ENCODE results near the gene CLNK. TPM values are rescaled to one million over a fixed set of nuclear protein-coding genes. Genes with fewer than 3 reads are reported as not detected.

CLNK gene
- total RNA-seq, 1 experiment from 2014 or later = not detected

- TF ChIP-seq, protein P1, sequence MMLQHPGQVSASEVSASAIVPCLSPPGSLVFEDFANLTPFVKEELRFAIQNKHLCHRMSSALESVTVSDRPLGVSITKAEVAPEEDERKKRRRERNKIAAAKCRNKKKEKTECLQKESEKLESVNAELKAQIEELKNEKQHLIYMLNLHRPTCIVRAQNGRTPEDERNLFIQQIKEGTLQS (IDR thresholded peaks at IDR 0.05) = no peak
- TF ChIP-seq TCF7L2 (IDR thresholded peaks at IDR 0.05; ENCODE audit: borderline replicate concordance, extremely low read depth, insufficient read depth, insufficient read length) = no peak
- no peak for TF ChIP-seq ZBTB33 (IDR thresholded peaks at IDR 0.05; ENCODE audit: extremely low read depth, insufficient replicate concordance, low read length)
- TF ChIP-seq EZH2 (IDR thresholded peaks at IDR 0.05) = no peak
- TF ChIP-seq CBX3 (IDR thresholded peaks at IDR 0.05; ENCODE audit: low read depth) = no peak
- no peak for TF ChIP-seq JUND (IDR thresholded peaks at IDR 0.05)
- no peak for TF ChIP-seq CTCF (IDR thresholded peaks at IDR 0.05 in 2 of 3, conservative IDR thresholded peaks at IDR 0.05 in 1 of 3; ENCODE audit: borderline replicate concordance in 1 of 3, insufficient read depth in 1 of 3, low read depth in 2 of 3, low read length in 2 of 3)
- no peak for TF ChIP-seq CEBPB (IDR thresholded peaks at IDR 0.05; ENCODE audit: low read depth)
- TF ChIP-seq, protein P2, sequence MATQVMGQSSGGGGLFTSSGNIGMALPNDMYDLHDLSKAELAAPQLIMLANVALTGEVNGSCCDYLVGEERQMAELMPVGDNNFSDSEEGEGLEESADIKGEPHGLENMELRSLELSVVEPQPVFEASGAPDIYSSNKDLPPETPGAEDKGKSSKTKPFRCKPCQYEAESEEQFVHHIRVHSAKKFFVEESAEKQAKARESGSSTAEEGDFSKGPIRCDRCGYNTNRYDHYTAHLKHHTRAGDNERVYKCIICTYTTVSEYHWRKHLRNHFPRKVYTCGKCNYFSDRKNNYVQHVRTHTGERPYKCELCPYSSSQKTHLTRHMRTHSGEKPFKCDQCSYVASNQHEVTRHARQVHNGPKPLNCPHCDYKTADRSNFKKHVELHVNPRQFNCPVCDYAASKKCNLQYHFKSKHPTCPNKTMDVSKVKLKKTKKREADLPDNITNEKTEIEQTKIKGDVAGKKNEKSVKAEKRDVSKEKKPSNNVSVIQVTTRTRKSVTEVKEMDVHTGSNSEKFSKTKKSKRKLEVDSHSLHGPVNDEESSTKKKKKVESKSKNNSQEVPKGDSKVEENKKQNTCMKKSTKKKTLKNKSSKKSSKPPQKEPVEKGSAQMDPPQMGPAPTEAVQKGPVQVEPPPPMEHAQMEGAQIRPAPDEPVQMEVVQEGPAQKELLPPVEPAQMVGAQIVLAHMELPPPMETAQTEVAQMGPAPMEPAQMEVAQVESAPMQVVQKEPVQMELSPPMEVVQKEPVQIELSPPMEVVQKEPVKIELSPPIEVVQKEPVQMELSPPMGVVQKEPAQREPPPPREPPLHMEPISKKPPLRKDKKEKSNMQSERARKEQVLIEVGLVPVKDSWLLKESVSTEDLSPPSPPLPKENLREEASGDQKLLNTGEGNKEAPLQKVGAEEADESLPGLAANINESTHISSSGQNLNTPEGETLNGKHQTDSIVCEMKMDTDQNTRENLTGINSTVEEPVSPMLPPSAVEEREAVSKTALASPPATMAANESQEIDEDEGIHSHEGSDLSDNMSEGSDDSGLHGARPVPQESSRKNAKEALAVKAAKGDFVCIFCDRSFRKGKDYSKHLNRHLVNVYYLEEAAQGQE (IDR thresholded peaks at IDR 0.05; ENCODE audit: low read depth) = no peak
- no peak for TF ChIP-seq EZH2phosphoT487 (IDR thresholded peaks at IDR 0.05; ENCODE audit: borderline replicate concordance)
- TF ChIP-seq SRF (IDR thresholded peaks at IDR 0.05; ENCODE audit: low read depth) = no peak
- no peak for TF ChIP-seq EGR1 (IDR thresholded peaks at IDR 0.05; ENCODE audit: low read depth)
- no peak for TF ChIP-seq YY1 (IDR thresholded peaks at IDR 0.05; ENCODE audit: extremely low read depth, insufficient replicate concordance, low read depth, low read length)
- no peaks in the 10 kb centered on the region for H4K20me1 ChIP-seq (ENCODE audit: insufficient read depth)
- POLR2A ChIA-PET = no interaction called here
- no peaks in the 10 kb centered on the region for H3K36me3 ChIP-seq (ENCODE audit: control insufficient read depth in 1 of 2, insufficient read depth in 2 of 2, low read length in 2 of 2)
- ATAC-seq (no peak), DNase-seq (ENCODE audit: low read depth, low spot score) (no peak)
- H3K79me2 ChIP-seq (ENCODE audit: insufficient read depth, low read length) = no peaks in the 10 kb centered on the region
- no peak overlapping the region for H3K27ac ChIP-seq (ENCODE audit: low read depth, low read length)
- BruUV-seq (replicated peaks) = no TSS peak
- CTCF ChIA-PET = no interaction called here
- H3K9me3 ChIP-seq (ENCODE audit: control insufficient read depth in 1 of 2, insufficient read depth in 1 of 2, low read depth in 1 of 2, low read length in 2 of 2) = no peaks in the 10 kb centered on the region
- RAD21 ChIA-PET (ENCODE audit: low non-redundant PET in 1 of 2, low total read pairs in 2 of 2, uncharacterized antibody in 2 of 2, unreplicated experiment in 2 of 2) = no interaction called here
- H3K4me2 ChIP-seq (ENCODE audit: low read length) = no peak overlapping the region
- H3K4me1 ChIP-seq (ENCODE audit: control insufficient read depth in 1 of 2, insufficient read depth in 2 of 2, low read length in 2 of 2) = no peaks in the 10 kb centered on the region
- H3K9ac ChIP-seq (ENCODE audit: low read length) = no peak overlapping the region
- H2AFZ ChIP-seq (ENCODE audit: low read depth, low read length, poor library complexity, severe bottlenecking) = no peak overlapping the region
- H3K4me3 ChIP-seq (replicated peaks in 1 of 2; ENCODE audit: low read depth in 1 of 2, low read length in 2 of 2) = no peak overlapping the region
- H3K9me2 ChIP-seq (ENCODE audit: insufficient read depth) = no peaks in the 10 kb centered on the region
- H3K27me3 ChIP-seq (ENCODE audit: insufficient read depth, low read length) = no peaks in the 10 kb centered on the region
- intact Hi-C loops (cut with micrococcal nuclease) = no loop called here
Measured at GRCh38 chr4:10502717-10503116, 181.9 kb downstream of the CLNK start.

Measured in HCT116 (cell line).